ENCODE data around the gene MINDY3.
"Not testable (repeated sequence)": the region's sequence is repeated elsewhere in the genome, so short reads cannot be mapped to it uniquely, and the experiment has no call there.

Gene MINDY3

DNA sequence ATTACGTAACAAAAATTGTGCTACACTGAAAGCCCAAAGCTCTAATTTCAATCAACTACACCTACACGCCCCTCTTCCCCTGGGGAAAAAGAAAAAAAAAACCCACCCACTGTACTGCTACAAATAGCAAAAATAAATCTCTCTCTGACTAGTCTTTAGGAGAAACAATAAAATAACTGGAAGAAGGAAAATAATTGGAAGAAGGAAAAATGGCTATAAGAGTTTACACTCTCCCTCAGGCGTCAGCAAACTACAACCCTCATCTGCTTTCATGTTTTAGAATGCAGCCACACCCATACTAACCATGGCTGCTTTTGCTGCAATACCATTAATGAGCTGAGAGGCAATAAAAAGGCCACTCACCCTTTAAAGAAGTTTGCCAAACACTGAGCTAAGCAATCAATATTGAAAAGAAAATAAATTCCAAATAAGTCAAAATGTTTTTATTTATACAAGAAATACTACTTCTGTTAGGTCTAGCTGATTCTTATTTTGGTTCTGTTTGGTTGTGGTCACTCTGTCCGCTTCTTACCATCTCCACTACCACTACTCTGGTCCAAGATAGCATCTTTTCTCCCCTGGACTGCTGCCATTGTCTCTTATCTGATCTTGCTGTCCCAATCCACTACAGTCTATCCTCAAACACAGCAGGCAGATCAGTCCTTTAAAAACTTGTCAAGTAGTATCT lies 3.8 kb downstream of the MINDY3 start:
- no peak for DNase-seq (ENCODE audit: low spot score)

DNA sequence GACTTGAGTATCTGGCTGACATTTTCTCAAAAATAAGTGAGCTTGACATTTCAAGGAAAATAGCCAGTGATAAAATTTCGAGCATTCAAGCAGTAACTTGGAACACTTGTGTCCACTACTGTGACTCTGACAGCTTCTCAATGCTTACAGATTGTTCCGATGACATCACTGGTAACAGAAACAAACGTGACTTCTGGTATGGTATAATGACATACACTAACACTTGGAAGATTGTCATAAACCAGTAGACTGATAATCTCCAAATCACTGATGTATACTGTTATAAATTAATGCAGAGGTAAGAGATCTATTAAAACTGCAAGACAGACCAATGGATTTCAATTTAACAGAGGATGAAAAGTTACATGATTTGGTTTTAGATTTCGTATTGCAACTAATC lies 6.5 kb downstream of the MINDY3 start:
- DNase-seq (ENCODE audit: low spot score) = no peak

DNA sequence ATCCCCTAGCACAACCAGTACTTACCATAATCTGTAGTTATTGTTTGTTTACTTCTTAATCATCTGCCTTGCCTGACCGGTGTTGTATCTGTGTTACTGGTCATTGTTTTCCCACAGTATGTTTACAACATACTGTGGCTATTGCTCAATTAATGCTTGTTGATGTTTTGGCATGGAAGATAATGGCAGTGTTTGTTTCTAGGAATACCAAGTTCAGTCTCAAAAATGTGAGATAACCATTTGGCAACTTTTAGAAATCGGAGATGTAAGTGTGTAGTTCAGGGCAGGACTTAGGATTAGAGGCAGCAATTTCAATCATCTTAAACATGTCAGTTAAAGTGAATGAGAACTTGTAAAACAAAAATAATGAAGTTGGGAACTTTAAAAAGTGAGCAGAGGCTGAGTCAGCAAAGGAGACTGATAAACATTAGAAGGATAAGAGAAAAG lies 8.2 kb downstream of the MINDY3 start:
- no peak for DNase-seq (ENCODE audit: low spot score)

DNA sequence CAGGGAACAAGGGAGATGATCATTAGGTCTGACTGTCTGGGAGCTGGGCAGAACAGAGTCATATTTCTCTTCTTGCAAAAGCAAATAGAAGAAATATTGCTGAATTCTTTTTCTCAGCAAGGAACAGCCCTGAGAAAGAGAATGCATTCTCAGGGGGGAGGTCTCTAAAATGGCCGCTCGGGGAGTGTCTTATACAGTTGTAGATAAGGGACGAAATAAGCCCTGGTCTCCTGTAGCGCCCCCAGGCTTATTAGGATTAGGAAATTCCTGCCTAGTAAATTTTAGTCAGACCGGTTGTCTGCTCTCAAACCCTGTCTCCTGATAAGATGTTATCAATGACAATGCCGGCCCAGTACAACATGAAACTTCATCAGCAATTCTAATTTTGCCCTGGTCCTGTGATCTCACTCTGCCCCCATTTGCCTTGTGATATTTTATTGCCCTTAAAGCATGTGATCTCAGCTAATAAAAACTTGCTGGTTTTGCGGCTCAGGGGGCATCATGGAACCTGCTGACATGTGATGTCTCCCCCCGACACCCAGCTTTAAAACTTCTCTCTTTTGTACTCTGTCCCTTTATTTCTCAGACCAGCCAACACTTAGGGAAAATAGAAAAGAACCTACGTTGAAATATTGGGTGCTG lies 9.8 kb downstream of the MINDY3 start:
- not testable (repeated sequence) for DNase-seq (ENCODE audit: low spot score)

DNA sequence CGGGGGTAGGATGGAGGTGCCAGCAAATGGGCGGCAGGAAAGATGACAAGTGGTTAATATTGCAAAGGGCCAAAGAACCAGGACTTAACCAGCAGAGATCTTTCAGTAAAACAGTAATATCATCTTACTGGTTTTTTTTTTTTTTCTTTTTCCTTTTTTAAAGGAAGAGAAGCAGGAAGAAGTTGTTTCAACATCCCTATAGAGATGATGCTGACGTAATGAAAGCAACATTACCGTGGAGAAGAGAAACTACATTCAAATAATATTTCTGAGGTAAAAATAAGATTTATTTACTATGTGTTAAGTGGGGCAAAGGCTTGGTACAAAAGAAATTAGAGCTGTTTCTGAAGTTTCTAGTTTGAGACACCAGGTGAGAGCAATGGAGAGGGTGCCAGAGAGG lies 11.0 kb downstream of the MINDY3 start:
- no peak for DNase-seq (ENCODE audit: low spot score)

DNA sequence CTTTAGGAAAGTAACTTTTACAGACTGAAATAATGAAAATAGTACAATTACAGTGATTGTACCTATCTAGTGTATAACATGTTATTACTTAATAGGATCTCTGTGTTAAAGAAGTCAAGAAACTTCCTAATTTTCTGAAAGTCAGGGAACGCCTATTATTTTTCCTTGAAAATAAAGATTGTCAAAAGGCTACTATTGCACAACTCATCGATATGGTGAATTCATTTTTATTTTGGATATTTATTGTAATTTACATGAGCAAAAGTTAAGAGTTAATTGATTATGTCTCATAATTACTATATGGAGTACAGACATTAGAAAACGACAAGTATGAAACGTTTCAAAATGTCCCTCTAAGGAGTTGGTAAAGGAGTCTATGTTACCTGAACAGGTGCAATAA lies 12.8 kb downstream of the MINDY3 start:
- no peak for DNase-seq (ENCODE audit: low spot score)

DNA sequence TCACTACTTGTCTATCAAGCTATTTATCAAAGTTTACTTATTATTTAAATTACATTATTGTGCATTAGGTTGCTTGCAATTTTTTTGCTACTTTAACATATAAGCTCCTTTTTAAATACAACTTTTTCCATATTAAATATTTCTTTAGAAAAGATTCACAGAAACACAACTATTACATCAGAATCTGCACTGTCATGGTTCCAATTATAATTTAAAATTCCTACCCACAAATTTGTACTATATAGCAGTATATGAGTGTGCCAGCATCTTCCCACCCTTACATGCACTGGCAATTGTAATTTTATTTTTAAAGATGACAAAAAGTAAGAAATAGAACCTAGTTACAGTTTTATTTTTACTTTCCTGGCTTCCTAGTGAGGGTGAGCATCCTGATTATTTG lies 15.8 kb downstream of the MINDY3 start:
- DNase-seq (ENCODE audit: low spot score) = no peak

DNA sequence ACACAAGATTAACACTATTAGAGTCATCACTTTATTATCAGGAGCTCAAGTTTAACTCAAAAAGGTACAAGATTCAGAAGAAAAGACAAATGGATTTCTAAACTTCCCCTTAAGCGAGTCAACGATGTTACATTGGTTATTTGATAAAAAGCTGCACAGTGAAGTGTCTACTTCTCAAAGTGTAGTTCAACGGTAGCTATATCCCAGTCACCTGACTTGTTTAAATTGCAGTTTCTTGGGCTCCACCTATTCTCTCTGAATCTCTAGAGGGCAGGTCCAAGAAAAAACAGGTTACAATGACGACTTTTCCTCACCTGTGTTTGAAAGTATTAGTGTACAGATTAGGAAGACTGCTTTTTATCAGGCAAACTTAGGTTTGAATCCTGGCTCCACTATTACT lies 16.6 kb downstream of the MINDY3 start:
- DNase-seq (ENCODE audit: low spot score) = no peak

DNA sequence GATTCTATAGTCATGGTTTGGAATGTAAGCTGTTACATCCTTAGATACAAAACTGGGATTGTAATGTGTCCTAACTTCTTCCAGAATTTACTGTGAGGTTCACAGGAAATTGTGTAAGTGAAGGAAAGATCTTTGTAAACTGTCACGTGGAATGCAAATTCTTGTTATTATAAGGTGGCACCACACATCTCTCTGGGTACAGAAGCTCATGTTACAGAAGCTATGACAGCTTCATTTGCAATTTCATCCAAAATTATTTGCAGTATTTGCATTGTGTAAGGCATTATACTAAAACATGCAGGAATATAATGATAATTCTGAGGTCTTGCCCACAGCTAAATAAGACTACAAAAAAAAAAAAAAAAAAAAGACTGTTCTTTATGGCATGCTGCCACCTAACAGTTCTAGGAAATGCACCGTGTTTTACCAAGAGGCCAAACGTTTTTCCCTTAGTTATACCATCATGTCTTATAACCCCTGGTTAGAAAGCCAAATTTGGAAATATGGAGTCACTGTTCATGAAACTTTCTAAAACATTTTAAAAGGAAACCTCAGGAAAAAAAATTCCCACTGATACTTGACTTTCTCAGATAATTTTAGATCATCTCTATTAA lies 17.6 kb downstream of the MINDY3 start:
- DNase-seq (ENCODE audit: low spot score) = no peak

DNA sequence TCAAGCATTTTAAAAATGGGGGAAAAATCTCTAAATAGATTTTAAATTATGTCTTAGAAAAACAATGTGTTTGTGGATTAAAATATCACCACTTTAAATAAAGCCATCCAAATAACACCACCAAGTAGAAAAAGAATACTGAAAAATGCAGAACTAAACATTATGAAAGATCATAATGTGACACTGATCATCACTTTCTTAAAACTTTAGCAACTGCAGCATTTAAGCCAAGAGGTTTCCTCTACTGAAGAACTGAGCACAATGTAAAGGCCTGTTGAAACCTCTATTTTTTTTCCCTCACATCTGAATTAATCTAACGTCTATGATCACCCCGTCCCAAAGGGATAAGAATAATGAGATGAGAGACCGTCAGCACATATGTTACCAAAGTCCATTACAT lies 18.6 kb downstream of the MINDY3 start:
- no peak for DNase-seq (ENCODE audit: low spot score)

DNA sequence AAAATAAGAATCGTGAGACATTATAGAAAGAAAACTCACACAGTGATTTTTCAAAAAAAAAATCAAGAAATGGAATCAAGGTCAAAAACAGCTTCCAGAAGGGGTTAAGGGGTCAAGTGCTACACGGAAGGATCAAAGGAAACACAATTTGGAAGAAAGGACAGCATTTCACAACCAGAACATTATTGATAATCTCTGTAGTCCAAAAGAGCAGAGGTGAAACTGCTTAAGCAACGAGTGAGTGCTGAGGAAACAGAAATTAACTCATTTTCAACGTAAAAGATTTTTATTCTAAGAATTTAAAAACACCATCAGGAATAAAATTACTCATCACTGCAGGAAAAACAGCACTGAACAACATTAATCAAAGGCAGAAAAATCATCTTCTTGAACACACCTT lies 23.5 kb downstream of the MINDY3 start:
- no peak for DNase-seq (ENCODE audit: low spot score)

DNA sequence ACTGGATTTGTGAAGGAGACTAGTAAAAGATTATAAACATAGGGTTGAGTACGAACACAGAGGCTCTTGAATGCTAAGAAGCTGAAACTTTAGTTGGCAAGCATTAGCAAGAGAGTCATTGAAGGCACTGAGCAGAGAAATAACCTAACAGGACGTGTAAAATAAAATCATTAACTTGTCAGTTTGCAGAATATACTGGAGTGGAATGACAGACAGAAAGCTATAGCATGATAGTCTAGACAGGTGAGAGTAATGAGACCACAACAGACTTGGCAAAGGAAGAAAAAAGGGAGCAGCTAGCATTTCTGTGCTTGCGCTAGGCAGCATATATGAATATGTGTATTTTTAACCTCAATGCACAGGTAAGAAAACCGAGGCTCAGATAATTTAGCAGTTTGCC lies 30.8 kb downstream of the MINDY3 start:
- no peak for DNase-seq (ENCODE audit: low spot score)

DNA sequence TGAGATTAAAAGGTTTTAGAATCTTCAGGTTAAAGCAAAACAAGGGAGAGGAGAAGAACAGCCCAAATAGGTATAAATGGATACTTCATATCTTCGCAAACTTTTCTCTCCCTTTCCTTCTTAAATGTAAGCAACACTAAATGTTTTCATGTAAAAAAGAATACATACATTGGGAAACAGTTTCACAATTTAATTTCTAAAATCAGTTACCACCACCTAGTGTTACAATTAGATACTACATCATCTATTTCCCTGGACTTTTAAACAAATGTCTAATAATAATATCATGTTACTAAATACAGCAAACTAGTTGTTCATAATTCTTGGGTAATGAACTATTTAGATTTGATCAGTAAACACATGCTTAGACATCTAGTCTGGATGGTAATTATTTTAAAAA lies 35.8 kb downstream of the MINDY3 start:
- no peak for DNase-seq (ENCODE audit: low spot score)

DNA sequence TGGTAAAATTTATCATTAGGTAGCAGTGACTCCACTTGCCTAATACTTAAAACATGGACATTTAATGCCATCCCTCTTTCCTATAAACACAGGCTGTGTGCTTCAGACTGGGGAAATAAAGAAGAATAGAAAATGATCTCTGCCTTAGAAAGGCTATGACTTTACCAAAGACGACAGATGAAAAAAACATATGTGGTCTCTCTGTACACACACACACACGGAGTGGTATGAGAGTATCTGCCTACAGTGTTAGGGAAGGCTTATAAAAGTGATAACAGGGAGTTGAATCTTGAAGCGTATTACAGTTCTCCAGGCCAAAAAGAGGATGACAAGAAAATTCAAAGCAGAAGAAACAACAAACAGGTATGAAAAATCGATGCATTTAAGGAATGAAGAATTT lies 38.2 kb downstream of the MINDY3 start:
- no peak for DNase-seq (ENCODE audit: low spot score)

DNA sequence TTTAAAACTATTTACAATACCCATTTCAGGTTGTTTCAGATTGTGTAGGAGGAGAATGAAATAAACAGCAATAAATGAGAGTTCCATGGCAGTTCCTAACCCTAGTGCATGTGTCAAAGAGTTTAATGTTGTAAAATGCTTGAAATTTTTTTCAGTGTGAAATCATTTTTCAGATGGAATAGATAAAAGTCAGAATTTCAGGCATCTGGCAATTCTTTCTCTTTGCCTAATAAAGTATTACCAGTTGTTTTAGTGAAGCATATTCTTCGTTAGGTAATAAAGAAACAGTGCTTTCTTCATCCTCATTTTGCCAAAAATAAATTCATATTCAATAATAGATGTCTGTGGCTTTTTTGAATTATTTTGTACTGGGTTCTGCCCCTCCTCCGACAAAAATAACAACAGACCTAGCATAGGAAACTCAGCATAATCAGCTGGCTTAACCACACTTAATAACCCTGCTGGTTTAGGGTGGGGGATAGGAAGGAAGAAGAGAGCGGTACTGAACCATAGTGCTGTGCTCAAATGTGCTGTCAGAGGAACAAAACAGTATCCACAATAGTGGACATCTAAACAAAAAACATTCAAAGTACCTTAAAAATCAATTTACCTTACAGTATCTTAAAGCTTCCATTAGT lies 39.1 kb downstream of the MINDY3 start:
- DNase-seq (ENCODE audit: low spot score) = no peak

DNA sequence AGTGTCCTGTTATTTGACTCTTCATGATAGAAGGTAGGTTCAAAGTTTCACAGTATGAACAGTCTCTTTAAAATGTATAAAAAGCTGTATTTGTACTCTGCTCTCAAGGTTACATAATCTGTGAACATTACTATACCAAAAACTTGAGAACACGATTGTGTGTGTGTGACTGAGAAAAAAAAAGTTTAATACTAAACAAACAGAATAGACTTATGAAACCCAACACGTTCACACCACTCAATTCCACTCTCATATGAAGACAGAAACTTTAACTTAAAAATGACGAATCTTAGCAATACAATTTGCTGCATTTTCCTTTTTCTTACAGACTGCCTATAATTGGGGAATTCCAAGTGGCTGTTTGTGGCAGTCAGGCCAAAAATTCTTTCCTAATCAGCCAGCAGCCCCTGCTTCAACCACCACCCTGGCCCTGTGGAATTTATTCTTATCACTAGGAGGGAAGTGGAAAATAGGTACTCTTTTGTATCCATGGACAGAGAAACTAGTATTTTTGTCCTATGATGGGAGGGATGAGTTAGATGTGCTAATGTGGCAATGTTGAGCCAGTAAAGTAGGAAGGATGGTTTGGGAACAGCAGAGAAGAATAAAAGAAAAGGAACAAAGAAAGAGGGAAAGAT lies 42.8 kb downstream of the MINDY3 start:
- DNase-seq (ENCODE audit: low spot score) = peak; percentile 2

DNA sequence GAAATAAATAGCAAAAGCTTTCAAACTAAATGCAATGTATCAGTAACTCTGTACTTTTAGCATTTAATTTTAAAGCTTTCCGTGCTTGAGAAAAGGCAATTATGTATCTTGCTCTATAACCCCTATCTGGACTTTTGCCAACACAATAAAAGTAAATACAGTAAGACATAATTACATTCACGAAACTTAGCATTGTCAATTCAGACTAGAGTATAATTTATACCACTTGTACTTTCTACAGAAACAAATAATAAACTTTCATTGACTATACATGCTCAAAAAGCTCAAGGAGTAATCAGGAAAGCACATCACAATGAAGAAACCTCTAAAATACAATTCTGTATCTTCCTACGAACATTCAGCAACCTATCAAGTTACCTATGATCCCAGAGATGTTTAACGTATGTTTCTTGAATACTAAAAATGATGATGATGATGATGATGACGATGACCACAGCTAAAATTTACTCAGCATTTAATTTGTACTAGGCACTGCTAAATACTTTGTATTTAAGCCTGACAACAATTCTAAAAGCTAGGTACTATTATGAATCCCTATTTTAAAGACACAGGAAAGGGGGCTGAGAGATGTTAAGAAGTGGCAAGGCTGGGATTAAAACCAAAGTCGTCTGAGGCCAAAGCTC lies 44.9 kb downstream of the MINDY3 start:
- DNase-seq (ENCODE audit: low spot score) = no peak

DNA sequence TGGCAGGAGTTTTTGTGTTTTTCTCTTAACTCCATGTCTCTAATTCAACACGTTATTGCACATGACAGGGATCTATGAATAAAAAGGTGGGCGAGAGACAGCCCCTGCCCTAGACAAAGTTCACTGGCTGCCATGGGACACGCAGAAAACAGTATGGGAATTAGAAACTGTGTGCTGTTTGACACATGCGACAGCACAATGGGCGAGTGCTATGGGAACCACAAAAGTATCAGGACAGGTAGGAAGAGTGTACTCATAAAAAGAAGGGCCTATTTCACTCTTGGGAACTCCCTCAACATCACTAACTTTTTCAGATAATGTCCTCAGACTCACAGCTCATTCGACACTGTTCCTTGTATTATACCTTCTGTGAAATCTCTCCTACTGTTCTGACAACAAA lies 45.7 kb downstream of the MINDY3 start:
- DNase-seq (ENCODE audit: low spot score) = no peak

DNA sequence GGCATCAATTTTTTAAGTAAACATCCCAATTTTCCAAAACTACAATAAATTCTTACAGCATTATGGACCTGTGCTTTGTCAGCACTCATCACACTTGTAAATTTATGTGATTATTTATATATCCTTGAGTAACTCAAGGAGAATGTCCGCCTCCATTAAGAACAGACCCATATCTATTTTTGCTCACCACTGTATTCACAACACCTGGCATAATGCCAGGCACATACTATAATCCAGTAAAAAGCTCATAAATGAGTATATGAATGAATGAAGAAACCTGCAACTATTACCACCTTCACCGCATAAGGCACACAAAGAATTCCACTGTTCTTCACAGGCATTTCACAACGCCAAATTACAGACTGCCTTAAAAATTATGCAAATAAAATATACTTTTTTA lies 46.9 kb downstream of the MINDY3 start:
- DNase-seq (ENCODE audit: low spot score) = no peak

DNA sequence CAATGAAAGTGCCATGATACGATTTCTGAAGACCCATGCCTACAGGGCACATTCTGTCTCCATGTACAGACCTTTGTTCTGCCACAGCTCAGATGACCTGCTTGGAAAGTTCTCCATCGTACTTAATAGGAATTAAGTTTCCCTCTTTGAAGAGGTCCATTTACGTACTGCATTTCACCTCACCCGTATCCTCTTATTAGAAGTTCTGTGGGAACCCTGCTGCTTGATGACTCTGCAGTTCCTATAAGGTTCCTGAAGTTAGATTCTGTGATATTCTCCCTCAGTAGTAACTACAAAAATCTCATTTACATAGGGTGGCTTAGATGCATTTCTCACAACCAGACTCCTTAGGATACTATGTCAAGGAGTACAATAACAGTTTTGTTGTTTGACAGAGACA lies 50.9 kb downstream of the MINDY3 start:
- no peak for DNase-seq (ENCODE audit: low spot score)

DNA sequence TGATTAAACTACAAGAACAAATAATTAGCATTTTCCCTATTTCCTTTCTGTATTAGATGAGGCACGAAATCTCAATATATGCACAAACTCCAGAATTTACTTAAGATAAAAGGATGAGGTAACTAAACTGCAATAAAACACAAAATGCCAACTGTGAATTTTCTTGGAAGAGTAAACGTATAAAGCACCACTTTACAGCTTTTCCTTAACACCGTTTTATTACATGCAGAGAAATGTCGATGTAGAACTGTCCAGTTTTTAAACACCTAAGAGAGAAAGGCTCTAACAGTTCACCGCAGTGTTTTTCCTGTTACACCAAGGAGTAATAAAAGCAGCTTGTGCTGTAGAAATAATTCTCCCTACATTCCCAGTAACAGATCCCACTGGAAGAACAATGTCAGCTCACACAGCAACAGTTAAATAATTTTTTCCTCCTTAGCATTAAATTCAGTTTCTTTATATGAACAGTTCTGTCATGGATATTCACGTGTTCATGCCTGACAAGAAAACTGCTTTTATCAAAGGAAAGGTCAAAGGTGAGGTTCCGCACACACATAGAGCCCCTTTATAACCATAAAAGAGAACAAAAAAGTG lies 52.0 kb downstream of the MINDY3 start:
- no peak for DNase-seq (ENCODE audit: low spot score)
